ENCODE measurements around the gene POLR2E.
A peak's percentile ranks its signal among the peaks of the same experiment; 100 is the strongest.
"Not testable (repeated sequence)": the region's sequence is repeated elsewhere in the genome, so short reads cannot be mapped to it uniquely, and the experiment has no call there.

POLR2E gene

DNA sequence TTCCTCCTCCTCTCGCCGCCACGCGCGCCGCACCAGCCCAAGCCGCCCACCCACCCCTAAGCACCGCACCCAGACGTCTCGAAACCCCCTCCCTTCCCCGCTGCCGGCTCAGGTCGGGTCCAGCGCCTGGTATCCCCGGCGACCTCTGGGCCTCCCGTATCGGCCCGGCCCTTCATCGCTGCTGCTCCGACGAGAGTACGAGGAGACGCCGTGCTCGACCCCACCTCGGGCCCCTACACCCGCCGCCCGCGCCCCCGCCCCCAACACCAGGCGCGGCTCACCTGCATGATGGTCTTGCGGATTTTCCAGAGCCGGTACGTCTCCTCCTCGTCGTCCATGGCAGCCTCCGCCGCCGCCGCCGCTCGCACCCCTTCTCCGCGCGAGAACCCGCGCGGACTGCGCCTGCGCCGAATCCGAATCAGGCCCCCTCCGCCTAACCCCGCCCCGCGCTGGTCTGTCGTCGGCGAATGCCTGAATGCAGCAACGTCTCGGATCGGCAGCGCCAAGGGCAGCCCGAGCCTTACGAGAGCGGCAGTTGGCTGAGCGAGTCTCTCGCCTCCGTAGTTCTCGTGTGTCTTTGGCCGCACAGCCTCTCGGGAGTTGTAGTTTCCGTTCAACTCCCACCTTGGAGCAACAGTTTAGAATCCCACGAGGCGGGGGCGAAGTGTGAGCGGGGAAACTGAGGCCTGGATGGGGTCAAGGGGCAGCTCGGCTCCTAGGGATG lies at the start of gene POLR2E:
POLR2E (minus strand) TSS at position 398 of the 724 bp plus-strand sequence; CDS start at position 338, 60 bp downstream.
- DNase-seq (ENCODE audit: low read depth) = peak; percentile 91

DNA sequence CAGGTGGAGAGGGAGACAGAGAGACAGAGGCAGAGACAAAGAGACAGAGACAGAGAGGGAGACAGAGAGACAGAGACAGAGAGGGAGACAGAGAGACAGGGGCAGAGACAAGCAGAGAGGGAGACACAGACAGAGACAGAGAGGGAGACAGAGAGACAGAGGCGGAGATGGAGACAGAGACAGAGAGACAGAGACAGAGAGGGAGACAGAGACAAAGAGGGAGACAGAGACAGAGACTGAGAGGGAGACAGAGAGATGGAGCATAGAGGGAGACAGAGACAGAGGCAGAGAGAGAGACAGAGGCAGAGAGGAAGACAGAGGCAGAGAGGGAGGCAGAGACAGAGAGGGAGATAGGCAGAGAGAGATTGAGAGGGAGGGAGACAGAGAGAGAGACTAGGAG lies 49.6 kb upstream of the POLR2E start:
- no peak for DNase-seq (ENCODE audit: low read depth)

DNA sequence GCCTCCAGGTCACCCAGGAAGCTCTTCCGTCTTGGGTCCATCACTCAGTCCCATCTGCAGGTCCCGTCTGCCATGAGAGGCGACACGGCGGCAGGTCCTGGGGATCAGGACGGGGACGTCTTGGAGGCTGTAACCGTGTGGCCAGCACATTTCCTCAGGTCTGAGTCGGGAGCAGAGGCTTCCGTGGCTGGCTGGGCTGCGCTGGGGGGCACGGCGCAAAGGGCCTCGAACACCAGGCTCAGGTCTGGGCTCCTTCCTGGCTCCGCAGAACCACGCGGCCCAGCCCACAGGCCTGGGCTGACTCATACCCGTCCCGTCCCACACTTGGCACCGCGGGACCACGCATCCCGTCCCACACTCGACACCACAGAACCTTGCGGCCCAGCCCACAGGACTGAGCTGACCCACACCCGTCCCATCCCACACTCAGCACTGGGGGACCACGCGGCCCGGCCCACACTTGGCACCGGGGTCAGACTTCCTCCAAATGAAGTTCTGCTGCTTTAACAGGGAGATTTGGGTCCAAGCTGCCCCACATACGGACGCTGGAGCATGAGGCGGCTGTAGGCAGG lies 48.7 kb upstream of the POLR2E start:
- no peak for DNase-seq (ENCODE audit: low read depth)

DNA sequence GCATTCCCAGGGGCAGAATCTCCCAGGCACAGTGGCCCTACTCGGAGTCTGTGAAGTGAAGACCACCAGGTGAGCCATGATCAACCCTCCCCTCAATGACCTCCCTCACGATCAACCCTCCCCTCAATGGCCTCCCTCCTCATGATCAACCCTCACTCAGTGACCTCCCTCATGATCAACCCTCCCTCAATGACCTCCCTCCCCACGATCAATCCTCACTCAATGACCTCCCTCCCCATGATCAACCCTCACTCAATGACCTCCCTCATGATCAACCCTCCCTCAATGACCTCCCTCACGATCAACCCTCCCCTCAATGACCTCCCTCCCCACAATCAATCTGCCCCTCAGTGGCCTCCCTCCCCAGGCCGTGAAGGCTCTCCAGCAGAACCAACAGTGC lies 46.8 kb upstream of the POLR2E start:
- no peak for DNase-seq (ENCODE audit: low read depth)

DNA sequence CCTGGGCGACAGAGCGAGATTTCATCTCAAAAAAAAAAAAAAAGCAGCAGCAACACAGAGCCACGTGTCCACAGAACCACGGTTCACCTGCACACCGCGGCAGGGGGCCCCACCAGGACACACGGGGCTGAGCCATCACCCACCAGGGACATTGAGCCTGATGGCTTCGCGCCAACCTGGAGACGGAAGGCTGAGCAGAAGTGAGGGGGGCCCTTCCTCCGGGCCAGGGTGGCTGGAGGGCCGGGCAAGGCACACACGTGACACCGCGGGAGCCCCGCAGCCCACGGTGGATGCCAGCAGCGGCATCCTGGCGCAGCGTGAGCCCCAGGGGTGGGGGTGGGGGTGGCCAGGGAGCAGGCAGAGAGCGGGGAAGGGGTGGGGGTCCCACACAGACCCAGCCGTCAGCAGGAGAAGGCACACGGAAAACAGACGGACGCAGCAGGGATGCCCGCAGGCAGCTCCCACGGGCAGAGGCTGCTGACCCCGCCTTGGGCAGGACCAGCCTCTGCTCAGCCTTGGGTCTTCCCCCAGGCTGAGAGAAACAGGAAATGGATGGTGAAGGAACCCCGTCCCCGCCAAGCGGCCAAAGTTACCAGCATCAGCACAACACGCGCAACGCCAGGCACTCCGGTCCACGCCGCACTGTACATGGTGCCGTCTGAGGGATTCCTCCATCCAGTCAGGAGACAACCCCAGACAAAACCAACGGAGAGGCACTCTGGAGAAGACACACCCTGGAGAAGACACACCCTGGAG lies 45.3 kb upstream of the POLR2E start:
- no peak for DNase-seq (ENCODE audit: low read depth)

DNA sequence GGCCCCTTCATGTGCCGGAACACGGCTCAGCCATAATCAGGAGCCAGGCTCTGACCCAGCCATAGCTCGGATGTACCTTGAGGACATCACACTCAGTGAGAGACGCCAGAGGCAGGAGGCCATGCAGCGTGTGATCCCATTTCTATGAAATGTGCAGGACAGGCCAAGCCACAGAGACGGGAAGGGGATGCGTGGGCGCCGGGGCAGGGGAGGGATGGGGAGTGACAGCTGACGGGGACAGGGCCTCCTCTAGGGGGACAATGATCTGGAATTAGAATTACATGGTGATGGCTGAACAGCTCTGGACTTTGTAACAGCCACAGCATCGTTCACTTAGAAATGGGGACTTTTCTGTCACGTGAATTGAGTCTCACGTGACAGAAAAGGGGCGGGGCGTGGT lies 44.0 kb upstream of the POLR2E start:
- no peak for DNase-seq (ENCODE audit: low read depth)

DNA sequence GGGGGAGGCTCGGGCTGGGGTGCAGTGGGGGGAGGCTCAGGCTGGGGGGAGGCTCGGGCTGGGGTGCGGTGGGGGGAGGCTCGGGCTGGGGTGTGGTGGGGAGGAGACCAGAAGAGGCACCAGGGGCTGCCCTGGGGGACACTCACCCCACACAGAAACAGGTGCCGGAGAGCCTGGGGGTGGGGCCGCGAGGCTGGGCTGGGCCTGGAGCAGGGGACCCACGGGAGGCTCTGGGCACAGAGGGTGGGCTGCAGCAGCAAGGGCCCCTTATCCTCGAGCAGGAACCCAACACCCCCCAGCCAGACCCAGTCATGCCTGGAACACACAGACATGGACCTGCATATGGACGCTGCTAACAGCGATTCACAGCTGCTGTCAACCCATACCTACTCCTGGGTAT lies 42.9 kb upstream of the POLR2E start:
- DNase-seq (ENCODE audit: low read depth) = no peak

DNA sequence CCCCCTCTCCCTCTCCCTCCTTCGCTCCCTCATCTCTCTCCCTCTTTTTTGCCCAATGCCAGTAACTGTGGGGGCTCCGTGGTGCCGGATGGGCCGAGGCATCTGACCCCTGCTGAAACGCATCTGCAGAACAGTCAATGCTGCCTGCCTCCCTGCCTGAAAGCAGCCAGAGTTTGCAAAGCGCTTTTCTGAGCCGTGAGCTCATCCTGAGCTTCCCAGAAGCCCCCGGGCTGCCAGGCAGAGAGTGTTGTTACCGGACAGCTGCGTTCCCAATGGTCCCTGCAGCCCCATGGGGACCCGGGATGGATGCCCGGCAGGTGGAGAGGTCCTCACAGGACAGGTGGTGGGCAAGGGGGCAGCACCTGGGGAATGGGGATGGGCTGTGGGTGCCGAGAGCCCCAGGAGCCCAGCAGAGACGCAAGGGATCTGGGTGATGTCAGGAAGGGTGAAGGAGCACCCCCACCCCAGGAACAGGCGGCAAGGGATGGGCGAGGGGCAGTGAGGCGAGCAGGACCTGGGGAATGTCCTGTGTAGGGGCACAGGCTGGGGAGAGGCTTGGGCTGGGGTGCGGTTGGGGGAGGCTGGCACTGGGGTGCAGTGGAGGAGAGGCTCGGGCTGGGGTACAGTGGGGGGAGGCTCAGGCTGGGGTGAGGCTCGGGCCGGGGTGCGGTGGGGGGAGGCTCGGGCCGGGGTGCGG lies 41.6 kb upstream of the POLR2E start:
- DNase-seq (ENCODE audit: low read depth) = no peak

DNA sequence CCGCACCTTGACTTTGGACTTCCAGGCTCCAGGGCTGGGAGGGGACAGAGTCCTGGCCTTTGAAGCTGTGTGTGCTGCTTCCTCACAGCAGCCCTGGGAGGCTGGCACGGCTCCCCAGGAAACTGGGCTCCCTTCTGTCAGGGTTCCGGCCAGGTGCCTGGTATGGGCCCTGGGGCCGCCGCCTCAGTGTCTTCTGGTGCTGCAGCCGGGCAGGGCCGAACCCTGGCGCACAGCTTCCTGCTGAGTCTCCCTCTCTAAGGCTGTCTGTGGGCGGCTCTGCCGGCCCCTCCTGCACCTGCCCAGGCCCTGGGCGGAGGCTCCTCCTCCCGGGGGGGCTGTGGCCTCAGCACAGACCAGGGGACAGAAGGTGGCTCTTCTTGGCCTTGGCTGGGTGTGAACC lies 41.0 kb upstream of the POLR2E start:
- no peak for DNase-seq (ENCODE audit: low read depth)

DNA sequence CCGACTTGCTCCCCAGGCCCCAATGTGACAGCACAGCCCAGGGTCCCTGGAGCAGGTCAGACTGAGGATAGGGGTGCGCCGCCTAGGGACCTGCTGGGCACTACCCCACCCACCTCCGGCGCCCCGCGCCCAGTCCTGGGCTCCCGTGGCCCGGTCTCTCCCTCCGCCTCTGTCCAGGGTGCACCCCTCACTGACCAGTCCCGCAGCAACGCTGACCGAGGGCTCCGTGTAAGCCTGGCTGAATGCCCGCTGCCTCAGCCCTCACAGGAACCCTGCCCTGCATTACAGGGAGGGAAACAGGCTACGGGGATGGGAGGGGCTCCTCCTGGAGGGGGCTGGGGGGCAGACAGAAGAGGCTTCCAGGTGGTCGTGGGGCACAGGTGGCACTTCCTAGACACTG lies 40.3 kb upstream of the POLR2E start:
- DNase-seq (ENCODE audit: low read depth) = no peak

DNA sequence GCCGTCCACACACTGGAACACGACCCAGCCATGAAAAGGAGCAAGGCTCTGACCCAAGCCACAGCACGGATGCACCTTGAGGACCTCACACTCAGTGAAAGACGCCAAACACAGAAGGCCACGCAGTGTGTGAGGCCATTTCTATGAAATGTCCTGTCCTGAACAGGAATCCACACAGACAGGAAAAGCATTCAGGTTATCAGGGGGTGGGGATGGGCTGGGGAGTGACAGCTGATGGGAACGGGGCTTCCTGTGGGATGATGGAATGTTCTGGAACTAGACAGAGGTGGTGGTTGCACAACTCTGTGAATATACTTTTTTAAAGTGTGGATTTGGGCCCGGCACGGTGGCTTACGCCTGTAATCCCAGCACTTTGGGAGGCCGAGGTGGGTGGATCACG lies 39.3 kb upstream of the POLR2E start:
- no peak for DNase-seq (ENCODE audit: low read depth)

DNA sequence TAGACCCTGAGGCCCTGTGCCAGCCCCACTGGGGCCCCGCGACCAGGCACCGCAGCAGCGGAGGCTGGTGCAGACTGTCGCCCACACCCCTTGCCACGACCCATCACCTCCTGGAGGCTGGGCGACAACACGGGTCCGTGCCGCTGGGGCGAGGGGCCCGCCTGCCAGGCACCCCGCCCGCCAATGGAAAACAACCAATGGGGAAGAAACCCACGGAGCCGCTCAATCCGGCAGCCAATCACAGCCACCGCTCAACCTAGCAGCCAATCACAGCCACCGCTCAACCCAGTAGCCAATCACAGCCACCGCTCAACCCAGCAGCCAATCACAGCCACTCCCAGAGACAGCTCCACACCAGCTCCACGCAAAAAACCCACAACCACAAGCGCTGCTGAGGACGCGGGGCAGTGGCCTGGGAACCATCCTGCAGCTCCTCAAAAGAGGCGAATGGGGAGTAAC lies 38.3 kb upstream of the POLR2E start:
- DNase-seq (ENCODE audit: low read depth) = no peak

DNA sequence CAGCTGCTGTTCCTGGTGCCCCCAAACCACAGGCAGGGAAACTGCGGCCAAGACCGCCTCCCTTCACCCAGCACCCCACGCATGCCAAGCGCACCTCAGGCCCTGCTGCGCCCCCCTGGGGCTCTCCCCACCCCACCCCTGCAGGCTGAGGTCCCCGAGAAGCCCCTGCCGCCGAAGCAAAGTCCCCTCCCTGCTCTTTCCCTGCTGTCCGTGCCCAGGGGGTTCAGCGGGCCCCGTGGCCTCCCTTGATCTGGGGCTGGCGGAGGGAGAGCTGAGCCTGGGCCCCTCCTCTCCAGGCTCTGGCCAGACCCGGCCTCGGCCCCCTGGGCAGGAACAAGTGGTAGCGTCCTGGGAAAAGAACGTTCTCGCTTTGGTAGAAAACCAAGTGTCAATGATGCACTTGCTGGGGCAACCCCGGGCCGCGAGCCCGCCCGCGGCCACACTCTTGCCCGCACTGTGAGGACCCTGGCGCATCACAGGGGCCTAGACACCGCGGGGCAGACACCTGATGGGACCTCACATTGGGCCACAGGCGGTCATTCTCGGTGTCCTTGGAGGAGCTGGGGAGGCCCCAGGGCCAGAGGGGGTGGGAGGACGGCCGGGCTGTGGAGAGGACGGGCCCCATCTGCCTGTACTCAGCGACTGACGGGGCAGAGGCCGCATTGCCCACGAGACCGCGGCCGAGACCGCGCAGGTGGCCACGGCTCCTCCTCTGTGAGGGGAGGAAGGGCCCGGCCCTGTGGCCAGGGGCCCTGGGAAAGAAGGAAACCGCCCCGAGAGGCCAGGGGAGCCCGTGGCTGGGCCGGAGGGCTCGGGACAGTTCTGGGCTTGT lies 37.6 kb upstream of the POLR2E start:
- no peak for DNase-seq (ENCODE audit: low read depth)

DNA sequence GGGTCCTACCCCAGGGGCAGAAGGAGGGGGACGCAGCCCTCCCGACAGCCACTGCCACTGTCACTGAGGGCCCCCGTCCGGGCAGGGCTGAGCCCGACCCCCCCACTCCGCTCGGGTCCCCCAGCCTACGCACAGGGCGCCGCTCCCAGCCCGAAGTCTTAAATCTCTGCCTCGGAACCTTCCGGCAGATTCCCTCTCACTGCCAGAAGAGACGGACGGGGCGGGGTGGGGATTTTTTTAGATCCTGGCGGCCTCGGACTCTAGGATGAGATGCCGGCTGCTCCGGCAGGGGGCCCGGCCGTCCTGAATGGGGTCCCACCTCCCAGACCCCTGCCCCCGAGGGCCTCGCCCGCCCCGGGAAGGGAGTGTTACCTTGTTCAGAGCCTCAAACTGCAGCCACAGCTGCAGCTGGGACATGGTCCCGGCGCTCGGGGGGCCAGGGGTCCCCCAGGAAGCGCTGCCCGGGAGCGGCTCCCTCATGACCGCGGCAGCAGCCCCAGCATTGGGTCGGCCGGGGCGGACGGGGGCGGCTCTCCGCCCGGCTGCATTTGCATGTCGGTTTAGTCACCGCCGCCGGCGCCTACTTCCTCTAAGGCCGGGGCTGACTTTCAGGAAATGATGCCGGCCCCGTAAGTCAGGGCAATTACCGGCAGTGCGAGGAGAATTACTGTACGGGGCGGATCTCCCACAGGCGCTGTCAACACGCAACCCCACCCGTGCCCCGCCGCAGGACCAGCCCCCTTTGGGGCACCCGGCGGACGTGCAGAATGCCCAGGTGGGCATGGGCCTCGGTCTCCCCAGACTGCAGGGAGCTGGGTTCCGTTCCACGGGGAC lies 36.8 kb upstream of the POLR2E start:
- peak; percentile 41 for DNase-seq (ENCODE audit: low read depth)

DNA sequence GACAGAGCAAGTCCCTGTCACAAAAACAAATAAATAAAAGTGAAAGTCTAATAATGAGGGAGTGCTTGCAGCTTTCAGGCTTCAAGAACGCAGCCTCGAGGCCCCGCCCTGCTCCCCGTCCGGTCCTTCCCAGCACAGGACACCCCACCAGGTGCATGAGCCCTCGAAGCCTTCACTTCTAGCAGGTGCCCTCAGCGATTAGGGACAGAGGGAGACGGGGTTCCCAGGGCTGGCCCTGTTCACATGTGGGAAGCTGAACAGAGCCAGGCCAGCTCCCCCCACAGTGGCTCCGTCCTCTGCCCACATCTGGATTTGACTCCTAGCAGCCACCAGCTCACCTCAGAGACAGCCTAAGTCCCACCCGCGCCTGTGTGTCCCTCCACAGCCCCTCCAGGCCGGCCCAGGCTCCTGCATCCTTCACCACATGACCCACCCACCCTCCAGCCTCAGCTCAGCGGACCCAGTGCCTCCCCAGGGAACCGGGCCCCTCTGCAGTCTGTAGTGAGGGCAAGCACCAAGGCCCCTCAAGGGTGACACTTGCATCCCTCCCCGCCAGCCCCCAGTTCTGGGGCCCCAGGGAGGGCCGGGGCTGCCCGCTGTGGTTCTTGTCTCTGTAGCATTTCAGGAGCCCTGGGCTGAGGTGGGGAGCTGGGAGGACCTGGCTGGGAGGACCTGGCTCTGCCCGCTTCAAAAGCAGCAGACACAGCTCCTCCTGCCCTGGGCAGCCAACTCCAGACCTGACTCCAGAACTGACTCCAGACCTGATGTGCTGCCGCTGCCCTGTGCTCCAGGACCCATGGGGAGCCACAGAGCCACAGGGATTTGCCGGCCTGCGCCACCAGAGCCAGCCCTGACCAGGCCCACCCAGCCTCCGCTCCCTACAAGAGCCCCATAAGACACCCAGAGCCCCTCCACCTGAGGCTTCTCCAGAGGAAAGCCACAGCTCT lies 35.9 kb upstream of the POLR2E start:
- DNase-seq (ENCODE audit: low read depth) = no peak

DNA sequence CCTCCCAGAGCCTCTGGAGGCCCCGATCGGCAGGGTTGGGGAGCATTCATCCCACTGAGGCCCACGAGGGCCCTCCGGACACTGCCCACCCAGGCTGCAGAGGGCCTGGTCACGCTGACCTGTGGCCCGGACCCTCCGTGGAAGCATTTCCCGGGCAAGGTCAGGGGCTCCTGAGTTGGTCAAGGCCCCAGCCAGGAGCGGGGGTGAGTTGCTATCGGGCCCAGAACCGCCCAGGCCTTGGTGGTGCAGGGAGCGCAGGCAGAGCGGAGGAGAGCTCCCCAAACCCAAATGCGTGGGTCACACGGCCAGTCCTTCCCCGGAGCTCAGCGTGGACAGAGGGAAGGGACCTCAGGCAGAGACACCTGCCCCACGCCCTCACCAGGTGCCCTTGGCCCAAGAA lies 34.4 kb upstream of the POLR2E start:
- DNase-seq (ENCODE audit: low read depth) = no peak

DNA sequence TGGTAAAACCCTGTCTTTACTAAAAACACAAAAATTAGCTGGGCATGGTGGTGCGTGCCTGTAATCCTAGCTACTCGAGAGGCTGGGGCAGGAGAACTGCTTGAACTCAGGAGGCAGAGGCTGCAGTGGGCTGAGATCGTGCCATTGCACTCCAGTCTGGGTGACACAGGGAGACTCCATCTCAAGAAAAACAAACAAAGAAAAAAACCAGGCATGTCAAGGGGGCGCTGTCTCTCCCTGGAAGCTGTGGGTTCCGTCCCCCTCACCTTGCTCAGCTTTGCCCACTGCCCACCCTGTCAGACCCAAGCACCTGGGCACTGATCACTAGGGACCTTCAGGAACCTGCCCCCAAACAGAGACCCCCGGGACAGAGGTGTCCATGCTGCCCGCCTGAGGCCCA lies 33.9 kb upstream of the POLR2E start:
- not testable (repeated sequence) for DNase-seq (ENCODE audit: low read depth)

DNA sequence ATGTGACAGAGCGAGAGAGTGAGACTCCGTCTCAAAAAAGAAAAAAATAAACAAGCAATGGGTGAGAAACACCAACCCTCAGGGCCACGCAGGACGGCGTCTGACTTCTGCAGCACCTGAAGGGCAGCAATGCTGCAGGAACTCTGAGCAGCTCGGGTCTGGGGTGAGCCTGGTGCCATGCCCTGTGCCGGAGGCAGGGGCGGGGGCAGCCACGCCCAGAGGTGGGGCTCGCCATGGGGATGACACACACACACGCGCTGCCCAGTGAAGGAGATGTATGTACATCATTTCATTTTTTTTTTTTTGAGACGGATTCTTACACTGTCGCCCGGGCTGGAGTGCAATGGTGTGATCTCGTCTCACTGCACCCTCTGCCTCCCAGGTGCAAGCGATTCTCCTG lies 32.9 kb upstream of the POLR2E start:
- DNase-seq (ENCODE audit: low read depth) = no peak

DNA sequence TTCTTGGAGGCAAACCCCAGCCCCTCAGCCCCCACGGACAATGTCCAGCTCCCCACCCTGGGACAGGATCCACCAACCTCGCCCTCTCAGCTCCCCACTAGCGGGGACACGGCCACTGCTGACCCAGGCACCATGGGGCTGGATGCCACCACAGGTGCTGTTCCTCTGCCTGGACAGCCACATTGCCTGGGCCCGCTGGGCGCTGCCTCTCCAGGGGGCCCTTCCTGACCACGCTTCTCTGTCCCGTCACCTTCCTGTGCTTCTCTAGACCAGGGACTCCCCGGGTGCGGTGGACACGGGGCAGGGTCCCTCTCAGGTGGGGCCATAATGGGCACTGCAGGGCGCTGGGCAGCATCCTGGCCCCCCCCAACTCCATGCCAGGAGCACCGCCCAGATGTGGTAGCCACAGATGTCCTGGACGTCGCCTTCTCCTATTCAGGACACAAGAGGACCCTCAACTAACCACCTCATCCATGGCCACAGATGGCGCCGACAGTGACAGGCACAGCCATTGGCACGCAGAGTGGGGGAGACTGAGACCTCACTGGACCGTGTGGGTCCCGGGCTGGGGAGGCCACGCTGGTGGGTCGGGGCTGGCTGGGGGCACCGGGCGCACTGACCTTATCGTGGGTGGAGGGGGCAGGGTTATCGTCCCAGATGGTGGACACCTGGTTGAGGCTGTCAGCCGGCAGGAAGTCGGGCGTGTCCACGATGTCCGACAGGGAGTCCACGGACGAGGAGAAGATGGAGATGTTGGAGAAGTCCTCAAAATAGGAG lies 32.0 kb upstream of the POLR2E start:
- DNase-seq (ENCODE audit: low read depth) = no peak

All from HS-27A (cell line).